PC-9 (cell line): Measurements from ENCODE around the gene PCSK5. TPM values are rescaled to one million over a fixed set of nuclear protein-coding genes. Genes with fewer than 3 reads are reported as not detected.
A peak's percentile ranks its signal among the peaks of the same experiment; 100 is the strongest.

Experiments used
- BruUV-seq: library from RNA; stranded (reverse); fragments of 400-500 nt; replicated peaks from 2 replicates; lab custom pipeline; 2021; lab: Mats Ljungman, UMichigan
- CTCF ChIA-PET: fragments of 300-600 bp; sonication (Branson Sonifier 250); formaldehyde crosslinking; loops from one replicate; lab custom pipeline; 2022; ENCODE audit warnings: antibody characterized with exemption; lab: Charles Lee
- POLR2A ChIA-PET: fragments of 300-600 bp; sonication (Branson Sonifier 250); formaldehyde crosslinking; loops from one replicate; lab custom pipeline; 2022; ENCODE audit warnings: antibody characterized with exemption; ENCODE audit not compliant: unreplicated experiment; lab: Charles Lee
- DNase-seq, 2 experiments: peaks; one replicate each; pipeline versions ENCODE4 v3.0.0 to v3.0.0-alpha.2; 2015 to 2022; ENCODE audit warnings: mixed read lengths in 1 of 2
- H2AFZ ChIP-seq: fragments of 200-600 bp; sonication (generic); 2 replicates; pipeline ENCODE4 v1.8.1; 2017; ENCODE audit warnings: antibody characterized with exemption
- H3F3A ChIP-seq: fragments of 200-600 bp; sonication (generic); 2 replicates; pipeline ENCODE4 v1.8.1; 2017; ENCODE audit warnings: antibody characterized with exemption, mild to moderate bottlenecking, low read depth; ENCODE audit not compliant: insufficient read depth
- H3K27ac ChIP-seq: fragments of 200-600 bp; sonication (generic); 2 replicates; pipeline ENCODE4 v1.6.1; 2016; ENCODE audit warnings: mixed run types
- H3K27me3 ChIP-seq: fragments of 200-600 bp; sonication (generic); 2 replicates; pipeline ENCODE4 v1.6.1; 2016; ENCODE audit warnings: low read depth, mixed run types; ENCODE audit not compliant: insufficient read depth
- H3K36me3 ChIP-seq: fragments of 200-600 bp; sonication (generic); 2 replicates; pipeline ENCODE4 v1.6.1; 2016; ENCODE audit warnings: low read depth, mixed run types
- H3K4me1 ChIP-seq: fragments of 200-600 bp; sonication (generic); replicated peaks from 2 replicates; pipeline ENCODE4 v1.6.1; 2016; ENCODE audit warnings: mixed run types; ENCODE audit not compliant: insufficient read depth
- H3K4me2 ChIP-seq: fragments of 200-600 bp; sonication (generic); 2 replicates; pipeline ENCODE4 v1.6.1; 2017; ENCODE audit warnings: mixed run types
- H3K4me3 ChIP-seq: fragments of 200-600 bp; sonication (generic); 2 replicates; pipeline ENCODE4 v1.6.1; 2016; ENCODE audit warnings: mixed run types
- H3K79me2 ChIP-seq: fragments of 200-600 bp; sonication (generic); 2 replicates; pipeline ENCODE4 v1.6.1; 2017; ENCODE audit warnings: low read depth, mixed run types
- H3K9me2 ChIP-seq: fragments of 200-600 bp; sonication (generic); 2 replicates; pipeline ENCODE4 v1.8.1; 2017; ENCODE audit warnings: mild to moderate bottlenecking; ENCODE audit not compliant: insufficient read depth
- H3K9me3 ChIP-seq: fragments of 200-600 bp; sonication (generic); 2 replicates; pipeline ENCODE4 v1.8.1; 2016; ENCODE audit warnings: low read depth; ENCODE audit not compliant: insufficient read depth
- H4K20me1 ChIP-seq: fragments of 200-600 bp; sonication (generic); 2 replicates; pipeline ENCODE4 v1.8.1; 2017; ENCODE audit not compliant: insufficient read depth
- EZH2 ChIP-seq: fragments of 200-600 bp; sonication (generic); IDR thresholded peaks from 2 replicates; pipeline ENCODE4 v1.8.0; 2017; ENCODE audit warnings: antibody characterized with exemption, low read depth
- intact Hi-C: fragments of 100-400 bp; cut with micrococcal nuclease; formaldehyde crosslinking; loops from one replicate; pipeline ENCODE4 v1.10.0; 2022; ENCODE audit not compliant: unreplicated experiment
- total RNA-seq: library from RNA; stranded (reverse); gene quantifications from 2 replicates; pipeline ENCODE4 v1.2.3, GENCODE V29; 2021
- TF ChIP-seq, protein P1 (sequence below): fragments of 200-600 bp; sonication (generic); conservative IDR thresholded peaks from 2 replicates; pipeline ENCODE4 v1.6.1; 2017; ENCODE audit warnings: mixed run types, antibody characterized with exemption, mild to moderate bottlenecking, moderate library complexity

PCSK5 gene
- total RNA-seq, 1 experiment from 2014 or later, result 8.2 TPM

DNA sequence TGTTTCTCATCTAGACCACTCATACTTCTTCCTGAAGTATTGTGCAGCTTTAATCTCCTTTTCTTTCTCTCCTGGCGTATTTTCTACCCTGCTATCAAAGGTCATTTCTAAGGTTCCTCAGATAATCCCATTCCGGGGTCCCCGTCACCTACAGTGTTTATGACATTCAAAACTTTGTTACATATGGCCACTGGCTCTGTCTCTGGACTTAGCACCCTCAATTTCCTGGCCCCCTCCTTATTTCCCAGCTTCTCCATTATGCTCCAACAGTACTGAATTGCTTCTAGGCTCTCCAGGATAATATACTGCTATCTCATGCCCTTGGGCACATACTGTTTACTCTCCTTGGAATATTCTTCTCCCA lies 472.5 kb downstream of the PCSK5 start:
- H3F3A ChIP-seq, result peaks cover 16% of the 10 kb centered on the region; the same call in 1 of the 2 replicates

GRCh38 chr9:76365028-76365427 lies 474.6 kb downstream of the PCSK5 start:
- H3K4me2 ChIP-seq, result peak overlapping the region; percentile 45
- H3K4me1 ChIP-seq, result peaks cover 40% of the 10 kb centered on the region
- ChIA-PET POLR2A (interaction anchor here (0.6 kb wide), 1 partner anchor 21 kb away, joined by 3 read pairs; no protein-coding TSS in a partner anchor), CTCF (interaction anchor here (0.5 kb wide), 1 partner anchor 44 kb away, joined by 3 read pairs; no protein-coding TSS in a partner anchor)
- H3K36me3 ChIP-seq, result no peaks in the 10 kb centered on the region
- H3K27me3 ChIP-seq, result no peaks in the 10 kb centered on the region
- H3K4me3 ChIP-seq, result no peak overlapping the region
- DNase-seq, result peak; percentile 47 to 94
- no peaks in the 10 kb centered on the region for H3K9me3 ChIP-seq
- BruUV-seq, result no TSS peak
- TF ChIP-seq, protein P1, sequence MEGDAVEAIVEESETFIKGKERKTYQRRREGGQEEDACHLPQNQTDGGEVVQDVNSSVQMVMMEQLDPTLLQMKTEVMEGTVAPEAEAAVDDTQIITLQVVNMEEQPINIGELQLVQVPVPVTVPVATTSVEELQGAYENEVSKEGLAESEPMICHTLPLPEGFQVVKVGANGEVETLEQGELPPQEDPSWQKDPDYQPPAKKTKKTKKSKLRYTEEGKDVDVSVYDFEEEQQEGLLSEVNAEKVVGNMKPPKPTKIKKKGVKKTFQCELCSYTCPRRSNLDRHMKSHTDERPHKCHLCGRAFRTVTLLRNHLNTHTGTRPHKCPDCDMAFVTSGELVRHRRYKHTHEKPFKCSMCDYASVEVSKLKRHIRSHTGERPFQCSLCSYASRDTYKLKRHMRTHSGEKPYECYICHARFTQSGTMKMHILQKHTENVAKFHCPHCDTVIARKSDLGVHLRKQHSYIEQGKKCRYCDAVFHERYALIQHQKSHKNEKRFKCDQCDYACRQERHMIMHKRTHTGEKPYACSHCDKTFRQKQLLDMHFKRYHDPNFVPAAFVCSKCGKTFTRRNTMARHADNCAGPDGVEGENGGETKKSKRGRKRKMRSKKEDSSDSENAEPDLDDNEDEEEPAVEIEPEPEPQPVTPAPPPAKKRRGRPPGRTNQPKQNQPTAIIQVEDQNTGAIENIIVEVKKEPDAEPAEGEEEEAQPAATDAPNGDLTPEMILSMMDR, result no peak
- TF ChIP-seq EZH2, result no peak
- no peak overlapping the region for H2AFZ ChIP-seq
- no peaks in the 10 kb centered on the region for H3K9me2 ChIP-seq
- no peaks in the 10 kb centered on the region for H4K20me1 ChIP-seq
- H3K79me2 ChIP-seq, result no peaks in the 10 kb centered on the region
- intact Hi-C loops, result loop anchor here (1.0 to 5.0 kb wide), 2 partner anchors 14 to 53 kb away; no protein-coding TSS in a partner anchor
- peaks cover 27% of the 10 kb centered on the region; the same call in 1 of the 2 replicates for H3F3A ChIP-seq
- H3K27ac ChIP-seq, result peak overlapping the region; percentile 21; the same call in 1 of the 2 replicates

More for the DNA sequence above, 472.5 kb downstream of the PCSK5 start:
- Histone ChIP-seq H3K4me1 (peaks cover 25% of the 10 kb centered on the region), H3K4me3 (no peak overlapping the region), H3K4me2 (no peak overlapping the region), H2AFZ (no peak overlapping the region), H3K9me3 (no peaks in the 10 kb centered on the region), H4K20me1 (no peaks in the 10 kb centered on the region), H3K27ac (no peak overlapping the region), H3K36me3 (no peaks in the 10 kb centered on the region), H3K9me2 (no peaks in the 10 kb centered on the region), H3K27me3 (no peaks in the 10 kb centered on the region), H3K79me2 (no peaks in the 10 kb centered on the region)
- intact Hi-C loops, result no loop called here
- no peak for DNase-seq
- TF ChIP-seq EZH2, result no peak
- TF ChIP-seq, protein P1, result no peak
- ChIA-PET POLR2A (no interaction called here), CTCF (interaction anchor here (0.5 to 1.0 kb wide), 2 partner anchors 31 to 1581 kb away, joined by 3 to 6 read pairs; partner anchors contain the start of gene RFK)
- no TSS peak for BruUV-seq

DNA sequence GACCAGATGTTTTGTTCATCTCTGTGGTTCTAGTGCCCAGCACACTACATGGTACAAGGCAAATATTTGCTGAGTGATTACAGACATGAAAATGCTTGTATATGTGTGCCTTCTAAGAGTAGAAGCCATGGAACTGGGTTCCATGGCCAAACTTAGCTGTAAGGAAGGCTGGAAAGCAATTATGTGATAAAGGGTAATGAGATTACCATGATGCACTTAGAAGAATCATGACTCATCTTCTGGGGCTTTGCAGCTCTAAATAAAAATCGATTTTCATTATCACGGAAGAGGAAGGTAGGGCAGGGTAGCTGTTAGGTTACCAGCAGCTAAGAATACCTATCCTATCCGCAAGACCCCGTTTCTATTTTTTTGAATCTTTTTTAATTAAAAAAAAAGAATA lies 475.8 kb downstream of the PCSK5 start:
- no peak overlapping the region for H3K27ac ChIP-seq
- ChIA-PET CTCF (no interaction called here), POLR2A (interaction anchor here (0.7 kb wide), 1 partner anchor 1059 kb away, joined by 18 read pairs; no protein-coding TSS in a partner anchor)
- H3K79me2 ChIP-seq, result no peaks in the 10 kb centered on the region
- H2AFZ ChIP-seq, result no peak overlapping the region
- no peak overlapping the region for H3K4me3 ChIP-seq
- no peak overlapping the region for H3K4me2 ChIP-seq
- no peaks in the 10 kb centered on the region for H3K9me2 ChIP-seq
- H3K36me3 ChIP-seq, result no peaks in the 10 kb centered on the region
- no peaks in the 10 kb centered on the region for H3K9me3 ChIP-seq
- TF ChIP-seq EZH2, result no peak
- TF ChIP-seq, protein P1, result no peak
- peaks cover 33% of the 10 kb centered on the region; the same call in 1 of the 2 replicates for H3F3A ChIP-seq
- intact Hi-C loops, result loop anchor here (5.0 kb wide), 1 partner anchor 54 kb away; no protein-coding TSS in a partner anchor
- peaks cover 46% of the 10 kb centered on the region for H3K4me1 ChIP-seq
- no peaks in the 10 kb centered on the region for H3K27me3 ChIP-seq
- BruUV-seq, result no TSS peak
- H4K20me1 ChIP-seq, result no peaks in the 10 kb centered on the region
- DNase-seq, result peak in 1 of 2 experiments; percentile 45
